Glutamatergic neuron (in vitro differentiated cells): ENCODE results near the gene IFFO2. TPM values are rescaled to one million over a fixed set of nuclear protein-coding genes. Genes with fewer than 3 reads are reported as not detected.
A peak's percentile ranks its signal among the peaks of the same experiment; 100 is the strongest.

Source experiments
- DNase-seq: peaks from one replicate; pipeline ENCODE4 v3.0.0; 2022
- H3K27ac Mint-ChIP-seq: one replicate; pipeline ENCODE4 v1.8.0; 2020; ENCODE audit warnings: mild to moderate bottlenecking, mixed read lengths, inconsistent platforms; ENCODE audit not compliant: unreplicated experiment
- H3K27me3 Mint-ChIP-seq: one replicate; pipeline ENCODE4 v1.8.0; 2020; ENCODE audit warnings: mild to moderate bottlenecking, moderate library complexity, mixed read lengths, inconsistent platforms; ENCODE audit not compliant: unreplicated experiment
- H3K36me3 Mint-ChIP-seq: one replicate; pipeline ENCODE4 v1.8.0; 2020; ENCODE audit warnings: mild to moderate bottlenecking, mixed read lengths, inconsistent platforms; ENCODE audit not compliant: unreplicated experiment
- H3K4me1 Mint-ChIP-seq: one replicate; pipeline ENCODE4 v1.8.0; 2020; ENCODE audit warnings: mild to moderate bottlenecking, low read depth, mixed read lengths, inconsistent platforms; ENCODE audit not compliant: unreplicated experiment
- H3K4me3 Mint-ChIP-seq: one replicate; pipeline ENCODE4 v1.8.0; 2020; ENCODE audit warnings: mild to moderate bottlenecking, mixed read lengths, inconsistent platforms; ENCODE audit not compliant: unreplicated experiment
- H3K9me3 Mint-ChIP-seq: one replicate; pipeline ENCODE4 v1.8.0; 2020; ENCODE audit warnings: mild to moderate bottlenecking, moderate library complexity, mixed read lengths, inconsistent platforms; ENCODE audit not compliant: unreplicated experiment
- CTCF ChIP-seq: fragments of 200-600 bp; sonication (generic); IDR thresholded peaks from one replicate; pipeline ENCODE4 v1.5.0; 2021; ENCODE audit not compliant: partially characterized antibody, unreplicated experiment
- total RNA-seq: library from RNA; stranded (reverse); fragmentation: NEBNext Ultra II Directional; extraction: Animal tissue kit (Norgen Biotek cat#: 25700); gene quantifications from one replicate; pipeline ENCODE4 v1.2.1, GENCODE V29; 2021; ENCODE audit not compliant: unreplicated experiment

IFFO2 gene
- total RNA-seq, 1 donor from 2014 or later = 107 TPM

- Mint-ChIP-seq H3K9me3 (peaks cover 8% of the 10 kb centered on the region), H3K4me3 (peak overlapping the region; percentile 81), H3K27me3 (peaks cover 13% of the 10 kb centered on the region), H3K36me3 (peaks cover 6% of the 10 kb centered on the region), H3K27ac (peak overlapping the region; percentile 52), H3K4me1 (peaks cover 13% of the 10 kb centered on the region)
- no peak for DNase-seq
- no peak for TF ChIP-seq CTCF
These were observed 653 bp upstream of the IFFO2 start for GRCh38 chr1:18957136-18957521.

- TF ChIP-seq CTCF = no peak
- peak overlapping the region; percentile 93 for H3K27ac Mint-ChIP-seq
- H3K27me3 Mint-ChIP-seq = peaks cover 16% of the 10 kb centered on the region
- H3K36me3 Mint-ChIP-seq = peaks cover 6% of the 10 kb centered on the region
- DNase-seq = peak; percentile 51
- peaks cover 8% of the 10 kb centered on the region for H3K9me3 Mint-ChIP-seq
- H3K4me3 Mint-ChIP-seq = peak overlapping the region; percentile 94
- H3K4me1 Mint-ChIP-seq = peaks cover 22% of the 10 kb centered on the region
These were observed 859 bp downstream of the IFFO2 start for GRCh38 chr1:18955441-18956192.

- Mint-ChIP-seq H3K27ac (peak overlapping the region; percentile 93), H3K27me3 (peaks cover 16% of the 10 kb centered on the region), H3K4me1 (peaks cover 25% of the 10 kb centered on the region), H3K4me3 (peak overlapping the region; percentile 94), H3K9me3 (peaks cover 11% of the 10 kb centered on the region), H3K36me3 (peaks cover 6% of the 10 kb centered on the region)
- TF ChIP-seq CTCF = no peak
- no peak for DNase-seq
These were observed 1.4 kb downstream of the IFFO2 start for GRCh38 chr1:18955131-18955440.

GRCh38 chr1:18954270-18955071 lies 2.0 kb downstream of the IFFO2 start:
- Mint-ChIP-seq H3K9me3 (peaks cover 12% of the 10 kb centered on the region), H3K27me3 (peaks cover 21% of the 10 kb centered on the region), H3K36me3 (peaks cover 6% of the 10 kb centered on the region), H3K4me3 (peak overlapping the region; percentile 94), H3K27ac (peak overlapping the region; percentile 93), H3K4me1 (peaks cover 31% of the 10 kb centered on the region)
- no peak for TF ChIP-seq CTCF
- no peak for DNase-seq
